K562 (cell line): ENCODE measurements around the gene RBM17. TPM values are rescaled to one million over a fixed set of nuclear protein-coding genes. Genes with fewer than 3 reads are reported as not detected.

ENCODE experiments used
- ATAC-seq: fragments of 200-7000 bp; cut with Tn5 transposase; 3 replicates; pipeline ENCODE4 v1.9.1; 2020; ENCODE audit warnings: moderate library complexity
- BruUV-seq: library from RNA; stranded (reverse); fragments of 400-500 nt; replicated peaks from 2 replicates; lab custom pipeline; 2021; lab: Mats Ljungman, UMichigan
- CTCF ChIA-PET: fragments of 300-600 bp; formaldehyde crosslinking; extraction: SDS; loops from one replicate; lab custom pipeline; 2021; ENCODE audit warnings: low intra/inter-chr PET ratio; lab: Yijun Ruan, JAX
- POLR2A ChIA-PET: fragments of 300-600, 350-650 bp; sonication (Branson Sonifier 250); formaldehyde crosslinking; extraction: SDS; loops from one replicate; lab custom pipeline; 2021; ENCODE audit warnings: antibody characterized with exemption, inconsistent platforms; lab: Yijun Ruan, JAX
- DNase-seq, 4 experiments: peaks; one replicate each; pipeline versions ENCODE4 v3.0.0 to v3.0.0-alpha.2; 2011 to 2018; ENCODE audit warnings: low spot score in 3 of 4, mixed read lengths in 3 of 4; ENCODE audit errors: extremely low read depth in 1 of 4
- FAIRE-seq: peaks from 2 replicates; lab custom pipeline; 2011; peaks lifted over from hg19 to GRCh38; lab: Jason Lieb, UNC
- H2AFZ ChIP-seq: 2 replicates; pipeline ENCODE4 v1.6.0; 2011; ENCODE audit warnings: low read depth, low read length, control low read depth, inconsistent platforms
- H3K27ac ChIP-seq: fragments of 200-600 bp; 3 replicates; pipeline ENCODE4 v1.8.0; 2011; ENCODE audit warnings: low read depth, mild to moderate bottlenecking, control low read depth, inconsistent platforms, low read length, moderate library complexity, mixed read lengths; ENCODE audit errors: extremely low read depth
- H3K27me3 ChIP-seq, 2 experiments: fragments of 300-600 bp in 1 of 2; 2 replicates in 1 of 2; 3 replicates in 1 of 2; pipeline versions ENCODE4 v1.6.0 to v1.8.0; 2011; ENCODE audit warnings: inconsistent platforms in 2 of 2, low read length in 2 of 2, mild to moderate bottlenecking in 1 of 2, mixed read lengths in 1 of 2, moderate library complexity in 1 of 2; ENCODE audit not compliant: control insufficient read depth in 2 of 2, insufficient read depth in 2 of 2
- H3K36me3 ChIP-seq: fragments of 300-600 bp; 3 replicates; pipeline ENCODE4 v1.8.0; 2011; ENCODE audit warnings: mild to moderate bottlenecking, low read length, inconsistent platforms; ENCODE audit not compliant: control insufficient read depth, insufficient read depth
- H3K4me1 ChIP-seq, 2 experiments: fragments of 200-600 bp in 1 of 2; replicated peaks in 1 of 2; 2 replicates in 1 of 2; 3 replicates in 1 of 2; pipeline versions ENCODE4 v1.5.1 to v1.8.0; 2011; ENCODE audit warnings: inconsistent platforms in 2 of 2, low read length in 2 of 2, mild to moderate bottlenecking in 1 of 2, mixed read lengths in 1 of 2, moderate library complexity in 1 of 2; ENCODE audit not compliant: control insufficient read depth in 2 of 2, insufficient read depth in 2 of 2
- H3K4me2 ChIP-seq: 2 replicates; pipeline ENCODE4 v1.6.1; 2011; ENCODE audit warnings: low read length, control low read depth, inconsistent platforms, mixed read lengths; ENCODE audit not compliant: insufficient read depth
- H3K4me3 ChIP-seq: fragments of 200-600 bp; sonication (generic), shearing (Covaris generic); 2 replicates; pipeline ENCODE4 v1.5.1; 2016; ENCODE audit warnings: control low read depth, inconsistent platforms
- H3K79me2 ChIP-seq: fragments of 200-600 bp; 3 replicates; pipeline ENCODE4 v1.8.0; 2011; ENCODE audit warnings: low read length, inconsistent platforms; ENCODE audit not compliant: control insufficient read depth, insufficient read depth
- H3K9ac ChIP-seq, 2 experiments: 2 replicates each; pipeline versions ENCODE4 v1.6.0 to v1.6.1; 2011; ENCODE audit warnings: low read depth in 2 of 2, low read length in 2 of 2, control low read depth in 1 of 2, inconsistent platforms in 1 of 2, mild to moderate bottlenecking in 1 of 2, mixed read lengths in 1 of 2; ENCODE audit not compliant: insufficient read depth in 1 of 2
- H3K9me1 ChIP-seq: one replicate; pipeline ENCODE4 v1.6.0; 2011; ENCODE audit warnings: inconsistent platforms, mild to moderate bottlenecking, low read length, moderate library complexity; ENCODE audit not compliant: control insufficient read depth, insufficient read depth
- H3K9me3 ChIP-seq: replicated peaks from 2 replicates; pipeline ENCODE4 v1.5.1; 2011; ENCODE audit warnings: low read depth, low read length, inconsistent platforms; ENCODE audit not compliant: control insufficient read depth, insufficient read depth
- H4K20me1 ChIP-seq: replicated peaks from 2 replicates; pipeline ENCODE4 v1.6.1; 2011; ENCODE audit warnings: low read length, inconsistent platforms, mixed read lengths; ENCODE audit not compliant: control insufficient read depth, insufficient read depth
- CBX8 ChIP-seq: fragments of 200-600 bp; sonication (generic); IDR thresholded peaks from 2 replicates; pipeline ENCODE4 v1.6.1; 2012; ENCODE audit warnings: borderline replicate concordance, mixed run types, low read depth, mild to moderate bottlenecking, moderate library complexity, mixed read lengths, low read length, control low read depth, inconsistent platforms; ENCODE audit not compliant: poor library complexity, severe bottlenecking; ENCODE audit errors: extremely low read depth
- CCAR2 ChIP-seq: fragments of 200-400 bp; formaldehyde crosslinking; IDR thresholded peaks from 2 replicates; pipeline ENCODE4 v1.6.1; 2017; ENCODE audit warnings: mild to moderate bottlenecking, low read depth, low read length
- IFI16 ChIP-seq: fragments of 250-450 bp; sonication (Bioruptor Pico); IDR thresholded peaks from 2 replicates; pipeline ENCODE4 v2.1.2; 2022; ENCODE audit warnings: mild to moderate bottlenecking, inconsistent platforms
- JUND ChIP-seq, 2 experiments: IDR thresholded peaks; 2 replicates in 1 of 2; 3 replicates in 1 of 2; pipeline ENCODE4 v1.6.1; 2011; ENCODE audit warnings: borderline replicate concordance in 2 of 2, low read depth in 2 of 2, low read length in 2 of 2, improper control_type of control experiment in 1 of 2, missing biosample characterization in 1 of 2, missing genetic modification characterization in 1 of 2, missing genetic modification reagents in 1 of 2
- KAT7 ChIP-seq: sonication (generic); formaldehyde crosslinking; IDR thresholded peaks from 2 replicates; pipeline ENCODE4 v1.8.0; 2022; ENCODE audit warnings: missing genetic modification reagents, mild to moderate bottlenecking, borderline replicate concordance
- PHF21A ChIP-seq: fragments of 450-650 bp; IDR thresholded peaks from 2 replicates; pipeline ENCODE4 v1.6.1; 2017; ENCODE audit warnings: low read depth, borderline replicate concordance
- ZNF239 ChIP-seq: fragments of 250-450 bp; sonication (Bioruptor Pico); IDR thresholded peaks from 2 replicates; pipeline ENCODE4 v1.4.0; 2020; ENCODE audit warnings: mild to moderate bottlenecking
- ZNF589 ChIP-seq: fragments of 200-800 bp; sonication (Bioruptor generic); IDR thresholded peaks from 2 replicates; pipeline ENCODE4 v1.6.1; 2016; ENCODE audit warnings: low read depth, missing genetic modification characterization, missing compliant biosample characterization
- WGBS: fragments of 100-300 bp; shearing (Covaris generic); methylation state at CpG from one replicate; pipeline ENCODE4 v1.1.6; 2016; ENCODE audit warnings: low coverage, mixed read lengths; ENCODE audit not compliant: insufficient coverage; ENCODE audit errors: missing lambda C conversion rate; 5-methylcytosine and 5-hydroxymethylcytosine counted together
- in situ Hi-C: fragments of 300-500 bp; cut with MboI; formaldehyde crosslinking; loops from 4 replicates; pipeline ENCODE4 v1.15.0; 2018; ENCODE audit warnings: inconsistent platforms, mixed read lengths
- intact Hi-C: fragments of 100-400 bp; cut with micrococcal nuclease; formaldehyde crosslinking; loops from 2 replicates; pipeline ENCODE4 v1.14.2; 2022
- polyA plus RNA-seq, 8 experiments: library from polyadenylated mRNA; depleted of rRNA in 4 of 8; stranded (reverse) in 5 of 8; unstranded in 3 of 8; fragments of >200 nt; fragmentation: Nextera tagmentation in 2 of 8; fragmentation: Illumina TruSeq in 1 of 8; extraction: Ambion mirVana in 2 of 8; extraction: Trizol in 1 of 8; gene quantifications; 2 replicates each; pipeline versions ENCODE4 v1.2.1 to v1.2.3, GENCODE V29; 2011 to 2014; ENCODE audit warnings: inconsistent platforms in 1 of 8, missing spikeins in 1 of 8
- total RNA-seq, 7 experiments: library from RNA; depleted of rRNA in 6 of 7; stranded (reverse); fragments of >200 nt in 6 of 7; fragmentation: Illumina TruSeq in 2 of 7; extraction: Trizol in 2 of 7; gene quantifications; 2 replicates each; pipeline versions ENCODE4 v1.2.1 to v1.2.3, GENCODE V29; 2011 to 2021; ENCODE audit warnings: low replicate concordance in 1 of 7
- TF ChIP-seq, protein P1 (sequence below): fragments of 450-650 bp; IDR thresholded peaks from 2 replicates; pipeline ENCODE4 v1.6.1; 2016
- TF ChIP-seq, protein P2 (sequence below): sonication (generic); formaldehyde crosslinking; IDR thresholded peaks from 2 replicates; pipeline ENCODE4 v1.8.1; 2022; ENCODE audit warnings: missing genetic modification reagents
- TF ChIP-seq, protein P3 (sequence below), 2 experiments: fragments of 200-800 bp in 1 of 2; sonication (Bioruptor generic) in 1 of 2; sonication (generic) in 1 of 2; formaldehyde crosslinking in 1 of 2; IDR thresholded peaks in 1 of 2; conservative IDR thresholded peaks in 1 of 2; 2 replicates each; pipeline versions ENCODE4 v1.5.0 to v1.6.1; 2016 to 2020; ENCODE audit warnings: missing compliant biosample characterization in 1 of 2, missing genetic modification characterization in 1 of 2, missing genetic modification reagents in 1 of 2
- TF ChIP-seq, protein P4 (sequence below): fragments of 250-450 bp; sonication (Bioruptor Pico); IDR thresholded peaks from 2 replicates; pipeline ENCODE4 v1.5.0; 2022; ENCODE audit warnings: mild to moderate bottlenecking
- TF ChIP-seq, protein P5 (sequence below), 2 experiments: fragments of 450-650 bp in 1 of 2; sonication (generic) in 1 of 2; formaldehyde crosslinking in 1 of 2; IDR thresholded peaks in 1 of 2; conservative IDR thresholded peaks in 1 of 2; 2 replicates each; pipeline versions ENCODE4 v1.6.1 to v1.8.1; 2016 to 2023; ENCODE audit warnings: mild to moderate bottlenecking in 2 of 2, moderate library complexity in 2 of 2, inconsistent platforms in 1 of 2, missing genetic modification reagents in 1 of 2

The RBM17 gene
- total and polyA plus RNA-seq, 9 of the 15 experiments (the other 6 are each of a cell fraction or from before 2014, with no cell fraction given): 23.6 to 217 (median 124) TPM

DNA sequence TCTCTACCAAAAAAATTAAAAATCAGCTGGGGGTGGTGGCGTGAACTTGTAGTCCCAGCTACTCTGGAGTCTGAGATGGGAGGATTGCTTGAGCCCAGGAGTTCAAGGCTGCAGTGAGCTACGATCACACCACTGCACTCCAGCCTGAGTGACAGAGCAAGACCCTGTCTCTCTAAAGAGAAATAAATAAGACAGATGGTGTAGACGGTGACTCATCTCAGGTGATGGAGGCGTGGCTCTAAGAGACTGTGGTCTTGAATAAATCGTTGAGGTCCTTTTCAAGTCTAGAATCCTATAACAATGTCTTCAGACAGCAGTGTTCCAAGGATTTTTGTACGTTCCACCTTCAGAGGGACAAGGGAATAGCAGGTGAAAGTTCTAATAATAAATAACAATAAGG is 60.1 kb downstream of the RBM17 start:
- no peak overlapping the region for H3K4me3 ChIP-seq
- BruUV-seq: no TSS peak
- ATAC-seq (no peak), DNase-seq (peak in 1 of 4 experiments; percentile 41), FAIRE-seq (no peak)
- ChIA-PET CTCF (no interaction called here), POLR2A (interaction anchor here (1.2 to 6.2 kb wide), 3 partner anchors 10 to 31 kb away, joined by 3 to 38 read pairs (median 6); no protein-coding TSS in a partner anchor)
- no peaks in the 10 kb centered on the region for H3K27me3 ChIP-seq
- no peak overlapping the region for H3K4me2 ChIP-seq
- H4K20me1 ChIP-seq: peaks cover 22% of the 10 kb centered on the region
- no peak overlapping the region for H3K27ac ChIP-seq
- H3K36me3 ChIP-seq: peaks cover 9% of the 10 kb centered on the region; the same call in 1 of the 3 replicates
- in situ Hi-C loops: no loop called here
- 59% methylated on average over 6 of the region's 6 CpGs for WGBS
- H3K4me1 ChIP-seq: peaks cover 24 to 55% of the 10 kb centered on the region in 2 experiments
- intact Hi-C loops: no loop called here
- no peaks in the 10 kb centered on the region for H3K9me3 ChIP-seq
- H2AFZ ChIP-seq: no peak overlapping the region
- no peak overlapping the region for H3K9ac ChIP-seq
- H3K79me2 ChIP-seq: peaks cover 71% of the 10 kb centered on the region
- H3K9me1 ChIP-seq: peaks cover 3% of the 10 kb centered on the region
- TF ChIP-seq, protein P1, sequence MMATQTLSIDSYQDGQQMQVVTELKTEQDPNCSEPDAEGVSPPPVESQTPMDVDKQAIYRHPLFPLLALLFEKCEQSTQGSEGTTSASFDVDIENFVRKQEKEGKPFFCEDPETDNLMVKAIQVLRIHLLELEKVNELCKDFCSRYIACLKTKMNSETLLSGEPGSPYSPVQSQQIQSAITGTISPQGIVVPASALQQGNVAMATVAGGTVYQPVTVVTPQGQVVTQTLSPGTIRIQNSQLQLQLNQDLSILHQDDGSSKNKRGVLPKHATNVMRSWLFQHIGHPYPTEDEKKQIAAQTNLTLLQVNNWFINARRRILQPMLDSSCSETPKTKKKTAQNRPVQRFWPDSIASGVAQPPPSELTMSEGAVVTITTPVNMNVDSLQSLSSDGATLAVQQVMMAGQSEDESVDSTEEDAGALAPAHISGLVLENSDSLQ: peak; percentile 85
- TF ChIP-seq ZNF239 (CRISPR knock-in tag) (no peak), CCAR2 (no peak), IFI16 (no peak), KAT7 (no peak), JUND (IDR thresholded peaks at IDR 0.05; ENCODE audit: borderline replicate concordance, low read depth, low read length) (peak; percentile 58; the same call in 1 of the 2 replicates), JUND (tag; IDR thresholded peaks at IDR 0.05; ENCODE audit: borderline replicate concordance, low read depth, low read length) (no peak; the same call in 2 of the 3 replicates), PHF21A (no peak), CBX8 (no peak), ZNF589 (CRISPR knock-in tag) (no peak)
- TF ChIP-seq, protein P2, sequence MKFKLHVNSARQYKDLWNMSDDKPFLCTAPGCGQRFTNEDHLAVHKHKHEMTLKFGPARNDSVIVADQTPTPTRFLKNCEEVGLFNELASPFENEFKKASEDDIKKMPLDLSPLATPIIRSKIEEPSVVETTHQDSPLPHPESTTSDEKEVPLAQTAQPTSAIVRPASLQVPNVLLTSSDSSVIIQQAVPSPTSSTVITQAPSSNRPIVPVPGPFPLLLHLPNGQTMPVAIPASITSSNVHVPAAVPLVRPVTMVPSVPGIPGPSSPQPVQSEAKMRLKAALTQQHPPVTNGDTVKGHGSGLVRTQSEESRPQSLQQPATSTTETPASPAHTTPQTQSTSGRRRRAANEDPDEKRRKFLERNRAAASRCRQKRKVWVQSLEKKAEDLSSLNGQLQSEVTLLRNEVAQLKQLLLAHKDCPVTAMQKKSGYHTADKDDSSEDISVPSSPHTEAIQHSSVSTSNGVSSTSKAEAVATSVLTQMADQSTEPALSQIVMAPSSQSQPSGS (CRISPR knock-in tag): no peak
- TF ChIP-seq, protein P3, sequence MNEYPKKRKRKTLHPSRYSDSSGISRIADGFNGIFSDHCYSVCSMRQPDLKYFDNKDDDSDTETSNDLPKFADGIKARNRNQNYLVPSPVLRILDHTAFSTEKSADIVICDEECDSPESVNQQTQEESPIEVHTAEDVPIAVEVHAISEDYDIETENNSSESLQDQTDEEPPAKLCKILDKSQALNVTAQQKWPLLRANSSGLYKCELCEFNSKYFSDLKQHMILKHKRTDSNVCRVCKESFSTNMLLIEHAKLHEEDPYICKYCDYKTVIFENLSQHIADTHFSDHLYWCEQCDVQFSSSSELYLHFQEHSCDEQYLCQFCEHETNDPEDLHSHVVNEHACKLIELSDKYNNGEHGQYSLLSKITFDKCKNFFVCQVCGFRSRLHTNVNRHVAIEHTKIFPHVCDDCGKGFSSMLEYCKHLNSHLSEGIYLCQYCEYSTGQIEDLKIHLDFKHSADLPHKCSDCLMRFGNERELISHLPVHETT (CRISPR knock-in tag; conservative IDR thresholded peaks at IDR 0.05 in 1 of 2, IDR thresholded peaks at IDR 0.05 in 1 of 2): no peak
- TF ChIP-seq, protein P4, sequence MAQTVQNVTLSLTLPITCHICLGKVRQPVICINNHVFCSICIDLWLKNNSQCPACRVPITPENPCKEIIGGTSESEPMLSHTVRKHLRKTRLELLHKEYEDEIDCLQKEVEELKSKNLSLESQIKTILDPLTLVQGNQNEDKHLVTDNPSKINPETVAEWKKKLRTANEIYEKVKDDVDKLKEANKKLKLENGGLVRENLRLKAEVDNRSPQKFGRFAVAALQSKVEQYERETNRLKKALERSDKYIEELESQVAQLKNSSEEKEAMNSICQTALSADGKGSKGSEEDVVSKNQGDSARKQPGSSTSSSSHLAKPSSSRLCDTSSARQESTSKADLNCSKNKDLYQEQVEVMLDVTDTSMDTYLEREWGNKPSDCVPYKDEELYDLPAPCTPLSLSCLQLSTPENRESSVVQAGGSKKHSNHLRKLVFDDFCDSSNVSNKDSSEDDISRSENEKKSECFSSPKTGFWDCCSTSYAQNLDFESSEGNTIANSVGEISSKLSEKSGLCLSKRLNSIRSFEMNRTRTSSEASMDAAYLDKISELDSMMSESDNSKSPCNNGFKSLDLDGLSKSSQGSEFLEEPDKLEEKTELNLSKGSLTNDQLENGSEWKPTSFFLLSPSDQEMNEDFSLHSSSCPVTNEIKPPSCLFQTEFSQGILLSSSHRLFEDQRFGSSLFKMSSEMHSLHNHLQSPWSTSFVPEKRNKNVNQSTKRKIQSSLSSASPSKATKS (CRISPR knock-in tag): no peak
- TF ChIP-seq, protein P5, sequence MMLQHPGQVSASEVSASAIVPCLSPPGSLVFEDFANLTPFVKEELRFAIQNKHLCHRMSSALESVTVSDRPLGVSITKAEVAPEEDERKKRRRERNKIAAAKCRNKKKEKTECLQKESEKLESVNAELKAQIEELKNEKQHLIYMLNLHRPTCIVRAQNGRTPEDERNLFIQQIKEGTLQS (IDR thresholded peaks at IDR 0.05): peak; percentile 76
- TF ChIP-seq, protein P5 (CRISPR knock-in tag; conservative IDR thresholded peaks at IDR 0.05): no peak
